H1 (cell line): ENCODE results near the gene TSC2.

Experiments
- CBX8 ChIP-seq: fragments of 300-800, 300-1000 bp; sonication (generic); IDR thresholded peaks from 2 replicates; pipeline ENCODE4 v1.7.1; 2016; ENCODE audit warnings: low read depth, low read length, borderline replicate concordance
- CHD2 ChIP-seq: IDR thresholded peaks from 2 replicates; pipeline ENCODE4 v1.6.1; 2012; ENCODE audit warnings: low read length, improper control_type of control experiment
- CREB1 ChIP-seq: IDR thresholded peaks from 2 replicates; pipeline ENCODE4 v1.6.1; 2012; ENCODE audit warnings: inconsistent platforms
- EP300 ChIP-seq, 2 experiments: IDR thresholded peaks; 1 replicate in 1 of 2; 2 replicates in 1 of 2; pipeline ENCODE4 v1.6.1; 2011 to 2012; ENCODE audit warnings: low read depth in 2 of 2, low read length in 2 of 2, mild to moderate bottlenecking in 2 of 2, borderline replicate concordance in 1 of 2, inconsistent platforms in 1 of 2, moderate library complexity in 1 of 2
- EZH2 ChIP-seq: fragments of 200-600 bp; sonication (generic); IDR thresholded peaks from 2 replicates; pipeline ENCODE4 v1.7.1; 2012; ENCODE audit warnings: low read depth, mild to moderate bottlenecking, moderate library complexity, low read length, inconsistent platforms; ENCODE audit not compliant: severe bottlenecking
- JUND ChIP-seq: IDR thresholded peaks from 2 replicates; pipeline ENCODE4 v1.6.1; 2011; ENCODE audit warnings: mild to moderate bottlenecking, improper control_type of control experiment, low read length
- RBBP5 ChIP-seq: IDR thresholded peaks from 2 replicates; pipeline ENCODE4 v1.7.1; 2012; ENCODE audit warnings: low read depth, mild to moderate bottlenecking, inconsistent platforms, low read length, moderate library complexity, borderline replicate concordance
- RFX5 ChIP-seq: IDR thresholded peaks from 2 replicates; pipeline ENCODE4 v1.6.1; 2011; ENCODE audit warnings: low read depth, low read length, improper control_type of control experiment, borderline replicate concordance
- SIN3A ChIP-seq, 2 experiments: IDR thresholded peaks in 1 of 2; conservative IDR thresholded peaks in 1 of 2; 2 replicates each; pipeline ENCODE4 v1.6.1; 2011 to 2012; ENCODE audit warnings: low read length in 2 of 2, improper control_type of control experiment in 1 of 2, low read depth in 1 of 2, mild to moderate bottlenecking in 1 of 2
- SIX5 ChIP-seq: IDR thresholded peaks from 2 replicates; pipeline ENCODE4 v1.6.1; 2011; ENCODE audit warnings: mild to moderate bottlenecking, low read depth, low read length
- SP4 ChIP-seq: IDR thresholded peaks from 2 replicates; pipeline ENCODE4 v1.6.1; 2012; ENCODE audit warnings: low read length, inconsistent platforms
- TF ChIP-seq, protein P1 (sequence below), 3 experiments: IDR thresholded peaks; 1 replicate in 2 of 3; 2 replicates in 1 of 3; pipeline versions ENCODE4 v1.5.1 to v1.6.1; 2011; ENCODE audit warnings: low read length in 3 of 3, mild to moderate bottlenecking in 3 of 3, inconsistent platforms in 2 of 3, low read depth in 1 of 3, moderate library complexity in 1 of 3; ENCODE audit not compliant: insufficient read depth in 1 of 3; ENCODE audit errors: control extremely low read depth in 1 of 3
- TF ChIP-seq, protein P2 (sequence below): IDR thresholded peaks from 2 replicates; pipeline ENCODE4 v1.6.1; 2011; ENCODE audit warnings: low read depth, mild to moderate bottlenecking, low read length; ENCODE audit not compliant: insufficient read depth
- TF ChIP-seq, protein P3 (sequence below): IDR thresholded peaks from 2 replicates; pipeline ENCODE4 v1.6.1; 2012; ENCODE audit warnings: low read length, inconsistent platforms

DNA sequence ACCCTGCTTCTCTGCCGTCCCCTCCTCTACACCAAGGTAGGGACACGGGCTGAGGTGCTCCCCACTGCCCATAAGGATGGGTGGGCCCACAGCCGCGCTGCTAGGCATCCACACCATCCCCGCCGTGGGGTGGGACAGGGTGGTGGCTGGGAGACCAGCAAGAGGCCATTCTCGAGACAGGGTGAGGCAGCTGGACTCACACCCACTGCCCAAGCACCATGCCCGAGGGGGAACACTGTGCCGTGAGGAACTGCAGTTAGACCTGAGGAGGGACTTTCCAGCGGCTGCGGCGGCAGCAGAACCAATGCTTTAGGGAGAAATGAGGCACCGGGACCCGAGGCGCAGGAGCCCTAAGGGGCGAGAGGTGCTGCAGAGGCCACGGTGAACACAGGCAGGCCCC, 74.6 kb downstream of the TSC2 start:
- no peak for TF ChIP-seq EZH2
- no peak for TF ChIP-seq SP4
- no peak for TF ChIP-seq CREB1
- no peak for TF ChIP-seq SIN3A (conservative IDR thresholded peaks at IDR 0.05 in 1 of 2, IDR thresholded peaks at IDR 0.05 in 1 of 2; ENCODE audit: low read depth in 1 of 2, low read length in 2 of 2)
- TF ChIP-seq, protein P1, sequence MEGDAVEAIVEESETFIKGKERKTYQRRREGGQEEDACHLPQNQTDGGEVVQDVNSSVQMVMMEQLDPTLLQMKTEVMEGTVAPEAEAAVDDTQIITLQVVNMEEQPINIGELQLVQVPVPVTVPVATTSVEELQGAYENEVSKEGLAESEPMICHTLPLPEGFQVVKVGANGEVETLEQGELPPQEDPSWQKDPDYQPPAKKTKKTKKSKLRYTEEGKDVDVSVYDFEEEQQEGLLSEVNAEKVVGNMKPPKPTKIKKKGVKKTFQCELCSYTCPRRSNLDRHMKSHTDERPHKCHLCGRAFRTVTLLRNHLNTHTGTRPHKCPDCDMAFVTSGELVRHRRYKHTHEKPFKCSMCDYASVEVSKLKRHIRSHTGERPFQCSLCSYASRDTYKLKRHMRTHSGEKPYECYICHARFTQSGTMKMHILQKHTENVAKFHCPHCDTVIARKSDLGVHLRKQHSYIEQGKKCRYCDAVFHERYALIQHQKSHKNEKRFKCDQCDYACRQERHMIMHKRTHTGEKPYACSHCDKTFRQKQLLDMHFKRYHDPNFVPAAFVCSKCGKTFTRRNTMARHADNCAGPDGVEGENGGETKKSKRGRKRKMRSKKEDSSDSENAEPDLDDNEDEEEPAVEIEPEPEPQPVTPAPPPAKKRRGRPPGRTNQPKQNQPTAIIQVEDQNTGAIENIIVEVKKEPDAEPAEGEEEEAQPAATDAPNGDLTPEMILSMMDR (IDR thresholded peaks at IDR 0.05; ENCODE audit: control extremely low read depth in 1 of 3, insufficient read depth in 1 of 3, low read depth in 1 of 3, low read length in 3 of 3), result no peak
- TF ChIP-seq SIX5, result no peak
- no peak for TF ChIP-seq RFX5
- TF ChIP-seq, protein P2, sequence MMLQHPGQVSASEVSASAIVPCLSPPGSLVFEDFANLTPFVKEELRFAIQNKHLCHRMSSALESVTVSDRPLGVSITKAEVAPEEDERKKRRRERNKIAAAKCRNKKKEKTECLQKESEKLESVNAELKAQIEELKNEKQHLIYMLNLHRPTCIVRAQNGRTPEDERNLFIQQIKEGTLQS, result no peak
- TF ChIP-seq CHD2, result no peak
- no peak for TF ChIP-seq CBX8
- TF ChIP-seq EP300 (IDR thresholded peaks at IDR 0.05; ENCODE audit: borderline replicate concordance in 1 of 2, low read depth in 2 of 2, low read length in 2 of 2), result no peak
- no peak for TF ChIP-seq RBBP5
- TF ChIP-seq JUND, result no peak
- TF ChIP-seq, protein P3, sequence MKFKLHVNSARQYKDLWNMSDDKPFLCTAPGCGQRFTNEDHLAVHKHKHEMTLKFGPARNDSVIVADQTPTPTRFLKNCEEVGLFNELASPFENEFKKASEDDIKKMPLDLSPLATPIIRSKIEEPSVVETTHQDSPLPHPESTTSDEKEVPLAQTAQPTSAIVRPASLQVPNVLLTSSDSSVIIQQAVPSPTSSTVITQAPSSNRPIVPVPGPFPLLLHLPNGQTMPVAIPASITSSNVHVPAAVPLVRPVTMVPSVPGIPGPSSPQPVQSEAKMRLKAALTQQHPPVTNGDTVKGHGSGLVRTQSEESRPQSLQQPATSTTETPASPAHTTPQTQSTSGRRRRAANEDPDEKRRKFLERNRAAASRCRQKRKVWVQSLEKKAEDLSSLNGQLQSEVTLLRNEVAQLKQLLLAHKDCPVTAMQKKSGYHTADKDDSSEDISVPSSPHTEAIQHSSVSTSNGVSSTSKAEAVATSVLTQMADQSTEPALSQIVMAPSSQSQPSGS, result no peak
